B cell (primary cell): ENCODE measurements around the gene BCO2. TPM values are rescaled to one million over a fixed set of nuclear protein-coding genes. Genes with fewer than 3 reads are reported as not detected.

Source experiments
- ATAC-seq: fragments of 200-7000 bp; cut with Tn5 transposase; one replicate; pipeline ENCODE4 v1.10.0; 2021; ENCODE audit warnings: low read depth, mild to moderate bottlenecking, moderate number of reproducible peaks, moderate library complexity
- CTCF ChIA-PET: fragments of 350-600 bp; sonication (Branson Sonifier 250); formaldehyde crosslinking; loops from one replicate; lab custom pipeline; 2021; ENCODE audit warnings: antibody characterized with exemption, inconsistent platforms; lab: Charles Lee
- POLR2A ChIA-PET: fragments of 350-600 bp; sonication (Branson Sonifier 250); formaldehyde crosslinking; loops from one replicate; lab custom pipeline; 2021; ENCODE audit warnings: antibody characterized with exemption; lab: Charles Lee
- DNase-seq: peaks from one replicate; pipeline ENCODE4 v3.0.0; 2013
- H2AFZ ChIP-seq: 2 replicates; pipeline ENCODE4 v1.6.1; 2012; ENCODE audit warnings: mild to moderate bottlenecking, low read depth, low read length; ENCODE audit not compliant: insufficient read depth, poor library complexity, severe bottlenecking
- H3K27ac ChIP-seq, 2 donors: 1 replicate in 1 of 2; 2 replicates in 1 of 2; pipeline ENCODE4 v1.5.1; 2012 to 2013; ENCODE audit warnings: low read length in 2 of 2, mild to moderate bottlenecking in 2 of 2, moderate library complexity in 1 of 2
- H3K27me3 ChIP-seq, 4 experiments: fragments of 200-600 bp in 1 of 4; sonication (generic) in 1 of 4; replicated peaks in 1 of 4; 1 replicate in 2 of 4; 2 replicates in 2 of 4; pipeline versions ENCODE4 v1.6.1 to v1.7.0; 2013 to 2016; ENCODE audit warnings: low read length in 3 of 4, mild to moderate bottlenecking in 2 of 4, mixed read lengths in 1 of 4, moderate library complexity in 1 of 4; ENCODE audit not compliant: insufficient read depth in 4 of 4, control insufficient read depth in 3 of 4; ENCODE audit errors: control extremely low read depth in 1 of 4
- H3K36me3 ChIP-seq, 2 experiments: replicated peaks in 1 of 2; 1 replicate in 1 of 2; 2 replicates in 1 of 2; pipeline versions ENCODE4 v1.6.1 to v1.7.1; 2013; ENCODE audit warnings: low read length in 1 of 2; ENCODE audit not compliant: insufficient read depth in 2 of 2, control insufficient read depth in 1 of 2; ENCODE audit errors: control extremely low read depth in 1 of 2, extremely low read depth in 1 of 2
- H3K4me1 ChIP-seq, 2 donors: fragments of 200-600 bp in 1 of 2; sonication (generic) in 1 of 2; 1 replicate in 1 of 2; 2 replicates in 1 of 2; pipeline versions ENCODE4 v1.5.1 to v1.6.1; 2013 to 2017; ENCODE audit warnings: low read length in 2 of 2; ENCODE audit not compliant: control insufficient read depth in 2 of 2, insufficient read depth in 2 of 2
- H3K4me2 ChIP-seq: replicated peaks from 2 replicates; pipeline ENCODE3; 2012; ENCODE audit warnings: mild to moderate bottlenecking, low read depth, low read length; ENCODE audit not compliant: poor library complexity, severe bottlenecking
- H3K4me3 ChIP-seq, 5 experiments: fragments of 200-600 bp in 1 of 5; sonication (generic) in 1 of 5; 1 replicate in 3 of 5; 2 replicates in 2 of 5; pipeline versions ENCODE4 v1.5.1 to v1.7.0; 2011 to 2016; ENCODE audit warnings: low read length in 4 of 5, mild to moderate bottlenecking in 4 of 5, low read depth in 2 of 5, control low read depth in 1 of 5, moderate library complexity in 1 of 5; ENCODE audit not compliant: insufficient read depth in 1 of 5; ENCODE audit errors: control extremely low read depth in 1 of 5, extremely low read depth in 1 of 5
- H3K79me2 ChIP-seq: fragments of 200-600 bp; sonication (generic); one replicate; pipeline ENCODE4 v1.6.0; 2016; ENCODE audit warnings: low read length; ENCODE audit not compliant: control insufficient read depth, insufficient read depth
- H3K9ac ChIP-seq: fragments of 200-600 bp; sonication (generic); 2 replicates; pipeline ENCODE4 v1.6.1; 2017; ENCODE audit warnings: mild to moderate bottlenecking, low read length, moderate library complexity
- H3K9me3 ChIP-seq, 3 donors: one replicate each; pipeline versions ENCODE4 v1.6.1 to v1.7.1; 2013; ENCODE audit warnings: low read length in 2 of 3; ENCODE audit not compliant: control insufficient read depth in 2 of 3, insufficient read depth in 1 of 3; ENCODE audit errors: control extremely low read depth in 1 of 3
- H4K20me1 ChIP-seq: 2 replicates; pipeline ENCODE4 v1.6.0; 2012; ENCODE audit warnings: mild to moderate bottlenecking, low read length; ENCODE audit not compliant: insufficient read depth, control insufficient read depth, poor library complexity, severe bottlenecking
- H3K27ac Mint-ChIP-seq: one replicate; pipeline ENCODE4 v1.8.0; 2021; ENCODE audit warnings: mixed read lengths
- H3K27me3 Mint-ChIP-seq: one replicate; pipeline ENCODE4 v1.8.0; 2021; ENCODE audit warnings: mixed read lengths
- H3K4me1 Mint-ChIP-seq: one replicate; pipeline ENCODE4 v1.8.0; 2021; ENCODE audit warnings: mixed read lengths
- H3K4me3 Mint-ChIP-seq: one replicate; pipeline ENCODE4 v1.8.0; 2021; ENCODE audit warnings: mixed read lengths
- H3K9me3 Mint-ChIP-seq: one replicate; pipeline ENCODE4 v1.8.0; 2022; ENCODE audit warnings: mixed read lengths; ENCODE audit not compliant: insufficient read depth
- EZH2 ChIP-seq: IDR thresholded peaks from 2 replicates; pipeline ENCODE4 v1.6.1; 2012; ENCODE audit warnings: borderline replicate concordance, low read depth, mild to moderate bottlenecking, moderate library complexity, low read length; ENCODE audit not compliant: insufficient read depth, poor library complexity, severe bottlenecking
- WGBS: methylation state at CpG from one replicate; pipeline ENCODE4 v1.1.5; 2013; ENCODE audit warnings: missing lambda C conversion rate; ENCODE audit not compliant: insufficient coverage; 5-methylcytosine and 5-hydroxymethylcytosine counted together
- intact Hi-C: fragments of 100-400 bp; cut with micrococcal nuclease; formaldehyde crosslinking; loops from one replicate; pipeline ENCODE4 v1.10.0; 2022
- polyA plus RNA-seq: library from polyadenylated mRNA; depleted of rRNA; stranded (reverse); fragments of >200 nt; gene quantifications from 2 replicates; pipeline ENCODE4 v1.2.3, GENCODE V29; 2012
- total RNA-seq, 2 donors: library from RNA; stranded (reverse); fragments of 120-200 nt in 1 of 2; gene quantifications; 1 replicate in 1 of 2; 2 replicates in 1 of 2; pipeline versions ENCODE4 v1.2.3 to v1.2.4, GENCODE V29; 2013 to 2022
- TF ChIP-seq, protein P1 (sequence below): fragments of 200-600 bp; IDR thresholded peaks from one replicate; pipeline ENCODE4 v1.8.0; 2022; ENCODE audit warnings: antibody characterized with exemption, mild to moderate bottlenecking

BCO2 gene
- total and polyA plus RNA-seq, 2 donors (not counting 1 experiment from before 2014, with no cell fraction given): 1.7 to 1.8 TPM

GRCh38 chr11:112129656-112130055, 45.7 kb upstream of the BCO2 start:
- H3K27ac Mint-ChIP-seq: no peak overlapping the region
- TF ChIP-seq, protein P1, sequence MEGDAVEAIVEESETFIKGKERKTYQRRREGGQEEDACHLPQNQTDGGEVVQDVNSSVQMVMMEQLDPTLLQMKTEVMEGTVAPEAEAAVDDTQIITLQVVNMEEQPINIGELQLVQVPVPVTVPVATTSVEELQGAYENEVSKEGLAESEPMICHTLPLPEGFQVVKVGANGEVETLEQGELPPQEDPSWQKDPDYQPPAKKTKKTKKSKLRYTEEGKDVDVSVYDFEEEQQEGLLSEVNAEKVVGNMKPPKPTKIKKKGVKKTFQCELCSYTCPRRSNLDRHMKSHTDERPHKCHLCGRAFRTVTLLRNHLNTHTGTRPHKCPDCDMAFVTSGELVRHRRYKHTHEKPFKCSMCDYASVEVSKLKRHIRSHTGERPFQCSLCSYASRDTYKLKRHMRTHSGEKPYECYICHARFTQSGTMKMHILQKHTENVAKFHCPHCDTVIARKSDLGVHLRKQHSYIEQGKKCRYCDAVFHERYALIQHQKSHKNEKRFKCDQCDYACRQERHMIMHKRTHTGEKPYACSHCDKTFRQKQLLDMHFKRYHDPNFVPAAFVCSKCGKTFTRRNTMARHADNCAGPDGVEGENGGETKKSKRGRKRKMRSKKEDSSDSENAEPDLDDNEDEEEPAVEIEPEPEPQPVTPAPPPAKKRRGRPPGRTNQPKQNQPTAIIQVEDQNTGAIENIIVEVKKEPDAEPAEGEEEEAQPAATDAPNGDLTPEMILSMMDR: no peak
- no peak for TF ChIP-seq EZH2
- Histone ChIP-seq H3K4me1 (no peaks in the 10 kb centered on the region), H3K27me3 (no peaks in the 10 kb centered on the region), H2AFZ (no peak overlapping the region), H3K79me2 (no peaks in the 10 kb centered on the region), H3K27ac (no peak overlapping the region), H3K36me3 (no peaks in the 10 kb centered on the region), H3K4me2 (no peak overlapping the region), H3K9ac (no peak overlapping the region), H4K20me1 (no peaks in the 10 kb centered on the region), H3K9me3 (no peaks in the 10 kb centered on the region), H3K4me3 (no peak overlapping the region)
- POLR2A ChIA-PET: no interaction called here
- CTCF ChIA-PET: no interaction called here
- intact Hi-C loops: no loop called here
- DNase-seq (no peak), ATAC-seq (no peak)
- no peaks in the 10 kb centered on the region for H3K9me3 Mint-ChIP-seq
- H3K27me3 Mint-ChIP-seq: no peaks in the 10 kb centered on the region
- no peak overlapping the region for H3K4me3 Mint-ChIP-seq
- 47% methylated on average over 5 of the region's 5 CpGs for WGBS
- H3K4me1 Mint-ChIP-seq: no peaks in the 10 kb centered on the region

GRCh38 chr11:112132737-112133136, 42.6 kb upstream of the BCO2 start:
- no peaks in the 10 kb centered on the region for H3K9me3 Mint-ChIP-seq
- H3K9me3 ChIP-seq: no peaks in the 10 kb centered on the region
- no peak overlapping the region for H3K4me3 ChIP-seq
- no CpG with 5 or more reads among the region's 2 CpGs for WGBS
- no peaks in the 10 kb centered on the region for H3K36me3 ChIP-seq
- no peaks in the 10 kb centered on the region for H3K27me3 ChIP-seq
- H3K4me1 ChIP-seq: no peaks in the 10 kb centered on the region
- TF ChIP-seq, protein P1: no peak
- TF ChIP-seq EZH2: no peak
- ChIA-PET POLR2A (no interaction called here), CTCF (interaction anchor here (0.5 kb wide), 1 partner anchor 147 kb away, joined by 3 read pairs; no protein-coding TSS in a partner anchor)
- no peak overlapping the region for H2AFZ ChIP-seq
- no peaks in the 10 kb centered on the region for H3K4me1 Mint-ChIP-seq
- no peak overlapping the region for H3K4me3 Mint-ChIP-seq
- H3K27me3 Mint-ChIP-seq: no peaks in the 10 kb centered on the region
- DNase-seq (no peak), ATAC-seq (no peak)
- no peak overlapping the region for H3K9ac ChIP-seq
- intact Hi-C loops: no loop called here
- no peak overlapping the region for H3K27ac ChIP-seq
- no peaks in the 10 kb centered on the region for H4K20me1 ChIP-seq
- H3K79me2 ChIP-seq: no peaks in the 10 kb centered on the region
- no peak overlapping the region for H3K27ac Mint-ChIP-seq
- no peak overlapping the region for H3K4me2 ChIP-seq
